HG02884 (cell line): Measurements from ENCODE around the gene RBM33.

ENCODE experiments used
- ATAC-seq: cut with Tn5 transposase; IDR thresholded peaks from one replicate; pipeline ENCODE4 v1.9.1; 2021; ENCODE audit warnings: mild to moderate bottlenecking, moderate library complexity; ENCODE audit not compliant: unreplicated experiment

The RBM33 gene

GRCh38 chr7:155765458-155765857 lies 121.0 kb downstream of the RBM33 start:
- ATAC-seq, result no peak

GRCh38 chr7:155766386-155766785 lies 121.9 kb downstream of the RBM33 start:
- no peak for ATAC-seq

- no peak for ATAC-seq
Measured at GRCh38 chr7:155766966-155767916, 122.8 kb downstream of the RBM33 start.

GRCh38 chr7:155769701-155770100 lies 125.2 kb downstream of the RBM33 start:
- no peak for ATAC-seq

- ATAC-seq, result no peak
Measured at GRCh38 chr7:155770241-155770640, 125.8 kb downstream of the RBM33 start.

GRCh38 chr7:155773531-155773930 lies 129.1 kb downstream of the RBM33 start:
- no peak for ATAC-seq

GRCh38 chr7:155774947-155775346 lies 130.5 kb downstream of the RBM33 start:
- ATAC-seq, result no peak

- ATAC-seq, result no peak
Measured at GRCh38 chr7:155775691-155776090, 131.2 kb downstream of the RBM33 start.

GRCh38 chr7:155776606-155777005 lies 132.1 kb downstream of the RBM33 start:
- ATAC-seq, result no peak

- no peak for ATAC-seq
Measured at GRCh38 chr7:155778349-155778748, 133.9 kb downstream of the RBM33 start.

GRCh38 chr7:155780884-155781283 lies 136.4 kb downstream of the RBM33 start:
- ATAC-seq, result no peak

- no peak for ATAC-seq
Measured at GRCh38 chr7:155781433-155781832, 137.0 kb downstream of the RBM33 start.

- ATAC-seq, result no peak
Measured at GRCh38 chr7:155782466-155782865, 138.0 kb downstream of the RBM33 start.

- no peak for ATAC-seq
Measured at GRCh38 chr7:155785536-155785935, 141.1 kb downstream of the RBM33 start.

GRCh38 chr7:155786491-155786890 lies 142.0 kb downstream of the RBM33 start:
- no peak for ATAC-seq

GRCh38 chr7:155787171-155787851 lies 142.8 kb downstream of the RBM33 start:
- ATAC-seq, result no peak

- ATAC-seq, result no peak
Measured at GRCh38 chr7:155788616-155789000, 144.1 kb downstream of the RBM33 start.

- no peak for ATAC-seq
Measured at GRCh38 chr7:155789001-155789725, 144.7 kb downstream of the RBM33 start.

GRCh38 chr7:155790666-155791065 lies 146.2 kb downstream of the RBM33 start:
- ATAC-seq, result no peak

GRCh38 chr7:155791214-155791737 lies 146.8 kb downstream of the RBM33 start:
- ATAC-seq, result no peak

GRCh38 chr7:155791836-155792235 lies 147.4 kb downstream of the RBM33 start:
- no peak for ATAC-seq
